GM12878 (cell line): ENCODE measurements around the gene PSME3IP1. TPM values are rescaled to one million over a fixed set of nuclear protein-coding genes. Genes with fewer than 3 reads are reported as not detected.

Experiments used
- ATAC-seq: fragments of 200-7000 bp; cut with Tn5 transposase; 3 replicates; pipeline ENCODE4 v1.9.1; 2020; ENCODE audit warnings: mild to moderate bottlenecking, moderate library complexity
- BruUV-seq: library from RNA; stranded (reverse); fragments of 400-500 nt; replicated peaks from 2 replicates; lab custom pipeline; 2021; lab: Mats Ljungman, UMichigan
- CTCF ChIA-PET: fragments of 300-600 bp; sonication (Branson Sonifier 250); formaldehyde crosslinking; extraction: SDS; loops from one replicate; lab custom pipeline; 2021; ENCODE audit warnings: inconsistent platforms; lab: Yijun Ruan, JAX
- POLR2A ChIA-PET: fragments of 350-600 bp; formaldehyde crosslinking; extraction: SDS; loops from one replicate; lab custom pipeline; 2021; ENCODE audit warnings: inconsistent platforms; lab: Charles Lee
- RAD21 ChIA-PET: fragments of 300-600 bp; sonication (Branson Sonifier 250); formaldehyde crosslinking; loops from one replicate; lab custom pipeline; 2023; ENCODE audit warnings: antibody characterized with exemption; ENCODE audit not compliant: unreplicated experiment; lab: Charles Lee
- SMC1A ChIA-PET: fragments of 300-600 bp; sonication (Branson Sonifier 250); formaldehyde crosslinking; loops from one replicate; lab custom pipeline; 2023; ENCODE audit not compliant: unreplicated experiment, uncharacterized antibody; lab: Charles Lee
- DNase-seq: peaks from one replicate; pipeline ENCODE4 v3.0.0-alpha.2; 2011; ENCODE audit warnings: low read depth, low spot score
- FAIRE-seq: peaks from 3 replicates; lab custom pipeline; 2011; peaks lifted over from hg19 to GRCh38; lab: Jason Lieb, UNC
- H2AFZ ChIP-seq: 2 replicates; pipeline ENCODE4 v1.6.0; 2011; ENCODE audit warnings: low read depth, low read length, control low read depth; ENCODE audit not compliant: control insufficient read depth
- H3K27ac ChIP-seq: 2 replicates; pipeline ENCODE4 v1.5.1; 2011; ENCODE audit warnings: control low read depth; ENCODE audit not compliant: control insufficient read depth, insufficient read depth
- H3K27me3 ChIP-seq, 2 experiments: replicated peaks in 1 of 2; 2 replicates each; pipeline versions ENCODE4 v1.6.0 to v1.6.1; 2011; ENCODE audit warnings: low read length in 1 of 2; ENCODE audit not compliant: control insufficient read depth in 2 of 2, insufficient read depth in 2 of 2
- H3K36me3 ChIP-seq, 2 experiments: 2 replicates each; pipeline ENCODE4 v1.5.1; 2011; ENCODE audit warnings: low read length in 1 of 2; ENCODE audit not compliant: control insufficient read depth in 2 of 2, insufficient read depth in 2 of 2
- H3K4me1 ChIP-seq: 2 replicates; pipeline ENCODE4 v1.6.1; 2011; ENCODE audit warnings: mild to moderate bottlenecking, low read length, moderate library complexity, mixed read lengths; ENCODE audit not compliant: control insufficient read depth, insufficient read depth
- H3K4me2 ChIP-seq: 2 replicates; pipeline ENCODE4 v1.6.0; 2011; ENCODE audit warnings: control low read depth; ENCODE audit not compliant: control insufficient read depth, insufficient read depth
- H3K4me3 ChIP-seq: fragments of 200-600 bp; sonication (generic); 2 replicates; pipeline ENCODE4 v1.5.1; 2016
- H3K79me2 ChIP-seq: 2 replicates; pipeline ENCODE4 v1.6.0; 2011; ENCODE audit warnings: low read length; ENCODE audit not compliant: control insufficient read depth, insufficient read depth
- H3K9ac ChIP-seq: 2 replicates; pipeline ENCODE4 v1.8.0; 2011; ENCODE audit warnings: low read length, control low read depth, mixed read lengths; ENCODE audit not compliant: control insufficient read depth, insufficient read depth
- H3K9me3 ChIP-seq: replicated peaks from 3 replicates; pipeline ENCODE4 v1.5.1; 2011; ENCODE audit warnings: mild to moderate bottlenecking, low read length; ENCODE audit not compliant: control insufficient read depth, insufficient read depth
- H4K20me1 ChIP-seq: 2 replicates; pipeline ENCODE4 v1.6.0; 2011; ENCODE audit not compliant: control insufficient read depth, insufficient read depth
- EGR1 ChIP-seq, 2 experiments: IDR thresholded peaks; 1 replicate in 1 of 2; 2 replicates in 1 of 2; pipeline ENCODE4 v1.6.1; 2011 to 2012; ENCODE audit warnings: low read depth in 2 of 2, low read length in 2 of 2, borderline replicate concordance in 1 of 2, mild to moderate bottlenecking in 1 of 2, moderate library complexity in 1 of 2
- IKZF1 ChIP-seq: fragments of 450-650 bp; conservative IDR thresholded peaks from 2 replicates; pipeline ENCODE4 v1.6.1; 2017; ENCODE audit warnings: antibody characterized with exemption, mild to moderate bottlenecking
- IKZF2 ChIP-seq, 2 experiments: fragments of 450-650 bp; IDR thresholded peaks; 2 replicates each; pipeline ENCODE4 v1.6.1; 2017; ENCODE audit warnings: mild to moderate bottlenecking in 2 of 2, moderate library complexity in 2 of 2
- MEF2B ChIP-seq: fragments of 450-650 bp; IDR thresholded peaks from 2 replicates; pipeline ENCODE4 v1.6.1; 2018; ENCODE audit warnings: mild to moderate bottlenecking, moderate library complexity; ENCODE audit not compliant: partially characterized antibody, poor library complexity, severe bottlenecking
- MTA2 ChIP-seq: fragments of 450-650 bp; IDR thresholded peaks from 2 replicates; pipeline ENCODE4 v1.6.1; 2016; ENCODE audit warnings: low read depth, mild to moderate bottlenecking, moderate library complexity
- PKNOX1 ChIP-seq: fragments of 450-650 bp; IDR thresholded peaks from 2 replicates; pipeline ENCODE4 v1.6.1; 2016; ENCODE audit warnings: mild to moderate bottlenecking
- RBBP5 ChIP-seq: fragments of 200-600 bp; sonication (generic); conservative IDR thresholded peaks from 2 replicates; pipeline ENCODE4 v1.6.1; 2016
- SPI1 ChIP-seq: IDR thresholded peaks from 2 replicates; pipeline ENCODE4 v1.6.1; 2011; ENCODE audit warnings: low read depth, mild to moderate bottlenecking, low read length, moderate library complexity, borderline replicate concordance; ENCODE audit not compliant: insufficient read depth
- STAT1 ChIP-seq: fragments of 450-650 bp; conservative IDR thresholded peaks from 2 replicates; pipeline ENCODE4 v1.6.1; 2014; ENCODE audit warnings: antibody characterized with exemption, mild to moderate bottlenecking
- ZNF384 ChIP-seq: IDR thresholded peaks from 2 replicates; pipeline ENCODE4 v1.6.1; 2012; ENCODE audit warnings: low read depth, mild to moderate bottlenecking, low read length, improper control_type of control experiment, borderline replicate concordance
- WGBS: methylation state at CpG from one replicate; pipeline ENCODE4 v1.1.6; 2016; ENCODE audit warnings: low lambda C conversion rate; ENCODE audit not compliant: insufficient replicate concordance, insufficient coverage; ENCODE audit errors: missing lambda C conversion rate; 5-methylcytosine and 5-hydroxymethylcytosine counted together
- in situ Hi-C: fragments of 300-500 bp; cut with MboI; formaldehyde crosslinking; loops from 9 replicates; pipeline ENCODE4 v1.14.3; 2018; ENCODE audit warnings: mixed read lengths
- intact Hi-C: fragments of 100-400 bp; cut with micrococcal nuclease; formaldehyde crosslinking; loops from one replicate; pipeline ENCODE4 v1.14.2; 2022; ENCODE audit not compliant: unreplicated experiment
- polyA plus RNA-seq, 11 experiments: library from polyadenylated mRNA; depleted of rRNA in 4 of 11; unstranded in 6 of 11; stranded (reverse) in 5 of 11; fragments of >200 nt; fragmentation: Nextera tagmentation in 4 of 11; fragmentation: Illumina TruSeq in 1 of 11; extraction: Ambion mirVana in 4 of 11; extraction: Trizol in 1 of 11; gene quantifications; 1 replicate in 1 of 11; 2 replicates in 10 of 11; pipeline versions ENCODE4 v1.2.1 to v1.2.3, GENCODE V29; 2011 to 2016; ENCODE audit warnings: inconsistent platforms in 2 of 11, missing spikeins in 2 of 11, low read depth in 1 of 11
- total RNA-seq, 4 experiments: library from RNA; depleted of rRNA in 3 of 4; stranded (reverse); fragments of >200 nt in 3 of 4; fragmentation: Illumina TruSeq in 1 of 4; extraction: Trizol in 1 of 4; gene quantifications; 2 replicates each; pipeline versions ENCODE4 v1.2.1 to v1.2.3, GENCODE V29; 2013 to 2021
- TF ChIP-seq, protein P1 (sequence below): fragments of 450-650 bp; IDR thresholded peaks from 2 replicates; pipeline ENCODE4 v1.6.1; 2016; ENCODE audit warnings: mild to moderate bottlenecking, moderate library complexity, borderline replicate concordance
- TF ChIP-seq, protein P2 (sequence below): fragments of 450-650 bp; formaldehyde crosslinking; IDR thresholded peaks from 2 replicates; pipeline ENCODE4 v1.4.0; 2022; ENCODE audit warnings: mild to moderate bottlenecking, moderate library complexity

The PSME3IP1 gene
- total and polyA plus RNA-seq, 10 of the 15 experiments (the other 5 are each of a cell fraction or from before 2014, with no cell fraction given): 67.9 to 174 (median 111) TPM

GRCh38 chr16:57132470-57132869, 53.4 kb downstream of the PSME3IP1 start:
- Histone ChIP-seq H3K9me3 (no peaks in the 10 kb centered on the region), H2AFZ (no peak overlapping the region), H4K20me1 (no peaks in the 10 kb centered on the region), H3K27ac (no peak overlapping the region), H3K4me2 (no peak overlapping the region), H3K4me1 (peaks cover 28% of the 10 kb centered on the region), H3K9ac (no peak overlapping the region), H3K36me3 (no peaks in the 10 kb centered on the region), H3K27me3 (no peaks in the 10 kb centered on the region), H3K79me2 (no peaks in the 10 kb centered on the region), H3K4me3 (no peak overlapping the region)
- no peak for FAIRE-seq
- ChIA-PET SMC1A (interaction anchor here (0.6 kb wide), 1 partner anchor 14 kb away, joined by 4 read pairs; no protein-coding TSS in a partner anchor), CTCF (interaction anchor here (1.5 kb wide), 1 partner anchor 34 kb away, joined by 3 read pairs; no protein-coding TSS in a partner anchor), POLR2A (no interaction called here), RAD21 (no interaction called here)
- DNase-seq: no peak
- intact Hi-C loops: no loop called here
- 91% methylated on average over 1 of the region's 1 CpG for WGBS
- peak; percentile 36 for ATAC-seq
- in situ Hi-C loops: no loop called here
- BruUV-seq: no TSS peak
- TF ChIP-seq IKZF2 (IDR thresholded peaks at IDR 0.05): peak in 1 of 2 experiments; percentile 13; a peak in 1 of 4 replicates
- TF ChIP-seq MEF2B: peak; percentile 84
- no peak for TF ChIP-seq ZNF384
- no peak for TF ChIP-seq EGR1 (IDR thresholded peaks at IDR 0.05; ENCODE audit: borderline replicate concordance in 1 of 2, low read depth in 2 of 2, low read length in 2 of 2)
- TF ChIP-seq, protein P1, sequence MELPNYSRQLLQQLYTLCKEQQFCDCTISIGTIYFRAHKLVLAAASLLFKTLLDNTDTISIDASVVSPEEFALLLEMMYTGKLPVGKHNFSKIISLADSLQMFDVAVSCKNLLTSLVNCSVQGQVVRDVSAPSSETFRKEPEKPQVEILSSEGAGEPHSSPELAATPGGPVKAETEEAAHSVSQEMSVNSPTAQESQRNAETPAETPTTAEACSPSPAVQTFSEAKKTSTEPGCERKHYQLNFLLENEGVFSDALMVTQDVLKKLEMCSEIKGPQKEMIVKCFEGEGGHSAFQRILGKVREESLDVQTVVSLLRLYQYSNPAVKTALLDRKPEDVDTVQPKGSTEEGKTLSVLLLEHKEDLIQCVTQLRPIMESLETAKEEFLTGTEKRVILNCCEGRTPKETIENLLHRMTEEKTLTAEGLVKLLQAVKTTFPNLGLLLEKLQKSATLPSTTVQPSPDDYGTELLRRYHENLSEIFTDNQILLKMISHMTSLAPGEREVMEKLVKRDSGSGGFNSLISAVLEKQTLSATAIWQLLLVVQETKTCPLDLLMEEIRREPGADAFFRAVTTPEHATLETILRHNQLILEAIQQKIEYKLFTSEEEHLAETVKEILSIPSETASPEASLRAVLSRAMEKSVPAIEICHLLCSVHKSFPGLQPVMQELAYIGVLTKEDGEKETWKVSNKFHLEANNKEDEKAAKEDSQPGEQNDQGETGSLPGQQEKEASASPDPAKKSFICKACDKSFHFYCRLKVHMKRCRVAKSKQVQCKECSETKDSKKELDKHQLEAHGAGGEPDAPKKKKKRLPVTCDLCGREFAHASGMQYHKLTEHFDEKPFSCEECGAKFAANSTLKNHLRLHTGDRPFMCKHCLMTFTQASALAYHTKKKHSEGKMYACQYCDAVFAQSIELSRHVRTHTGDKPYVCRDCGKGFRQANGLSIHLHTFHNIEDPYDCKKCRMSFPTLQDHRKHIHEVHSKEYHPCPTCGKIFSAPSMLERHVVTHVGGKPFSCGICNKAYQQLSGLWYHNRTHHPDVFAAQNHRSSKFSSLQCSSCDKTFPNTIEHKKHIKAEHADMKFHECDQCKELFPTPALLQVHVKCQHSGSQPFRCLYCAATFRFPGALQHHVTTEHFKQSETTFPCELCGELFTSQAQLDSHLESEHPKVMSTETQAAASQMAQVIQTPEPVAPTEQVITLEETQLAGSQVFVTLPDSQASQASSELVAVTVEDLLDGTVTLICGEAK: no peak
- no peak for TF ChIP-seq RBBP5
- TF ChIP-seq SPI1: no peak
- peak; percentile 36; the same call in 1 of the 2 replicates for TF ChIP-seq PKNOX1
- TF ChIP-seq MTA2: no peak
- TF ChIP-seq STAT1: no peak
- 0 out of 2 replicates have a peak, but pooled peaks have one; percentile 30 for TF ChIP-seq IKZF1
- TF ChIP-seq, protein P2, sequence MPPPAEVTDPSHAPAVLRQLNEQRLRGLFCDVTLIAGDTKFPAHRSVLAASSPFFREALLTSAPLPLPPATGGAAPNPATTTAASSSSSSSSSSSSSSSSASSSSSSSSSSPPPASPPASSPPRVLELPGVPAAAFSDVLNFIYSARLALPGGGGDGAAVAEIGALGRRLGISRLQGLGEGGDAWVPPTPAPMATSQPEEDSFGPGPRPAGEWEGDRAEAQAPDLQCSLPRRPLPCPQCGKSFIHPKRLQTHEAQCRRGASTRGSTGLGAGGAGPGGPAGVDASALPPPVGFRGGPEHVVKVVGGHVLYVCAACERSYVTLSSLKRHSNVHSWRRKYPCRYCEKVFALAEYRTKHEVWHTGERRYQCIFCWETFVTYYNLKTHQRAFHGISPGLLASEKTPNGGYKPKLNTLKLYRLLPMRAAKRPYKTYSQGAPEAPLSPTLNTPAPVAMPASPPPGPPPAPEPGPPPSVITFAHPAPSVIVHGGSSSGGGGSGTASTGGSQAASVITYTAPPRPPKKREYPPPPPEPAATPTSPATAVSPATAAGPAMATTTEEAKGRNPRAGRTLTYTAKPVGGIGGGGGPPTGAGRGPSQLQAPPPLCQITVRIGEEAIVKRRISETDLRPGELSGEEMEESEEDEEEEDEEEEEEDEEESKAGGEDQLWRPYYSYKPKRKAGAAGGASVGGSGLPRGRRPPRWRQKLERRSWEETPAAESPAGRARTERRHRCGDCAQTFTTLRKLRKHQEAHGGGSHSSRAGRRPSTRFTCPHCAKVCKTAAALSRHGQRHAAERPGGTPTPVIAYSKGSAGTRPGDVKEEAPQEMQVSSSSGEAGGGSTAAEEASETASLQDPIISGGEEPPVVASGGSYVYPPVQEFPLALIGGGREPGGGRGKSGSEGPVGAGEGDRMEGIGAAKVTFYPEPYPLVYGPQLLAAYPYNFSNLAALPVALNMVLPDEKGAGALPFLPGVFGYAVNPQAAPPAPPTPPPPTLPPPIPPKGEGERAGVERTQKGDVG (CRISPR knock-in tag): no peak
